ENCODE measurements around the gene OGFOD3.

DNA sequence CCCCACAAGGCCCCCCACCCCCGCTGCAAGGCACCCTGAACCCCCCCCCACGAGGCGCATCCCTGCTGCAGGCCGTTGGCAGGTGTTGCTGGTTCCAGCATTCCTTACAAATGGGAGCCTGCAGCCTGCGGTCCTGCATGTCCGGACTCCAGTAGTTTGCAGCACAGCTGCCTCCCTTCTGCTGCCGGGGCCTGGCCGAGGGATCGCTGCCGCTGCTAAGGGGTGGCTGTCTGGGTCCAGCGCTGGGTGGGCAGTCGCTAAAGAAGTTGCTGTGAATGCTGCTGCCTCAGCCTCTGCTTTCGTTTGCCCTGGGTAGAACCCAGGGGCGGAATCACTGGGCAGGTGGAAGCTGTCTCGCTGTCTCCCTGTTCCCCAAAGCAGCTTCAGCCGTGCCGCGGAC is 35.0 kb downstream of the OGFOD3 start:
- TF ChIP-seq, protein P1, sequence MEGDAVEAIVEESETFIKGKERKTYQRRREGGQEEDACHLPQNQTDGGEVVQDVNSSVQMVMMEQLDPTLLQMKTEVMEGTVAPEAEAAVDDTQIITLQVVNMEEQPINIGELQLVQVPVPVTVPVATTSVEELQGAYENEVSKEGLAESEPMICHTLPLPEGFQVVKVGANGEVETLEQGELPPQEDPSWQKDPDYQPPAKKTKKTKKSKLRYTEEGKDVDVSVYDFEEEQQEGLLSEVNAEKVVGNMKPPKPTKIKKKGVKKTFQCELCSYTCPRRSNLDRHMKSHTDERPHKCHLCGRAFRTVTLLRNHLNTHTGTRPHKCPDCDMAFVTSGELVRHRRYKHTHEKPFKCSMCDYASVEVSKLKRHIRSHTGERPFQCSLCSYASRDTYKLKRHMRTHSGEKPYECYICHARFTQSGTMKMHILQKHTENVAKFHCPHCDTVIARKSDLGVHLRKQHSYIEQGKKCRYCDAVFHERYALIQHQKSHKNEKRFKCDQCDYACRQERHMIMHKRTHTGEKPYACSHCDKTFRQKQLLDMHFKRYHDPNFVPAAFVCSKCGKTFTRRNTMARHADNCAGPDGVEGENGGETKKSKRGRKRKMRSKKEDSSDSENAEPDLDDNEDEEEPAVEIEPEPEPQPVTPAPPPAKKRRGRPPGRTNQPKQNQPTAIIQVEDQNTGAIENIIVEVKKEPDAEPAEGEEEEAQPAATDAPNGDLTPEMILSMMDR (conservative IDR thresholded peaks at IDR 0.05 in 1 of 2, IDR thresholded peaks at IDR 0.05 in 1 of 2; ENCODE audit: extremely low read depth in 1 of 2, insufficient read depth in 1 of 2, low read depth in 1 of 2, low read length in 2 of 2) = no peak
- no peak for TF ChIP-seq EZH2 (IDR thresholded peaks at IDR 0.05; ENCODE audit: borderline replicate concordance, low read length)

Measured in mammary epithelial cell (primary cell).